CD14-positive monocyte (primary cell): Measurements from ENCODE around the gene ABCC4. TPM values are rescaled to one million over a fixed set of nuclear protein-coding genes. Genes with fewer than 3 reads are reported as not detected.
A peak's percentile ranks its signal among the peaks of the same experiment; 100 is the strongest.

Experiments
- DNase-seq, 3 donors: peaks; one replicate each; pipeline ENCODE4 v3.0.0-alpha.2; 2011 to 2022
- H2AFZ ChIP-seq: 2 replicates; pipeline ENCODE4 v1.6.0; 2012; ENCODE audit warnings: mild to moderate bottlenecking, low read depth, low read length, inconsistent platforms; ENCODE audit not compliant: insufficient read depth, poor library complexity, severe bottlenecking
- H3K27ac ChIP-seq, 2 donors: 1 replicate in 1 of 2; 2 replicates in 1 of 2; pipeline ENCODE4 v1.5.1; 2012 to 2013; ENCODE audit warnings: low read length in 2 of 2, control low read depth in 1 of 2, inconsistent platforms in 1 of 2, low read depth in 1 of 2, mild to moderate bottlenecking in 1 of 2
- H3K27me3 ChIP-seq, 2 donors: one replicate each; pipeline versions ENCODE4 v1.6.0 to v1.6.1; 2011 to 2013; ENCODE audit warnings: low read length in 2 of 2; ENCODE audit not compliant: control insufficient read depth in 2 of 2, insufficient read depth in 2 of 2
- H3K36me3 ChIP-seq, 2 donors: replicated peaks in 1 of 2; 1 replicate in 1 of 2; 2 replicates in 1 of 2; pipeline versions ENCODE4 v1.5.1 to v1.6.1; 2012 to 2013; ENCODE audit warnings: low read length in 2 of 2, control low read depth in 1 of 2, inconsistent platforms in 1 of 2, mild to moderate bottlenecking in 1 of 2; ENCODE audit not compliant: insufficient read depth in 2 of 2, control insufficient read depth in 1 of 2
- H3K4me1 ChIP-seq, 2 donors: 1 replicate in 1 of 2; 2 replicates in 1 of 2; pipeline versions ENCODE4 v1.5.1 to v1.6.1; 2012 to 2013; ENCODE audit warnings: low read length in 2 of 2, control low read depth in 1 of 2, inconsistent platforms in 1 of 2, mild to moderate bottlenecking in 1 of 2, moderate library complexity in 1 of 2; ENCODE audit not compliant: insufficient read depth in 2 of 2, control insufficient read depth in 1 of 2
- H3K4me2 ChIP-seq: replicated peaks from 2 replicates; pipeline ENCODE3; 2012; ENCODE audit warnings: low read length, moderate library complexity, mild to moderate bottlenecking; ENCODE audit not compliant: poor library complexity, severe bottlenecking; ENCODE audit errors: extremely low read depth
- H3K4me3 ChIP-seq, 3 experiments: fragments of 200-600 bp in 1 of 3; sonication (generic) in 1 of 3; replicated peaks in 1 of 3; 1 replicate in 2 of 3; 2 replicates in 1 of 3; pipeline ENCODE4 v1.5.1; 2011 to 2013; ENCODE audit warnings: low read length in 3 of 3, mild to moderate bottlenecking in 3 of 3, control low read depth in 2 of 3, low read depth in 2 of 3, inconsistent platforms in 1 of 3, moderate library complexity in 1 of 3
- H3K79me2 ChIP-seq: 2 replicates; pipeline ENCODE4 v1.6.0; 2012; ENCODE audit warnings: mild to moderate bottlenecking, control low read depth, inconsistent platforms, low read length, moderate library complexity; ENCODE audit not compliant: insufficient read depth
- H3K9ac ChIP-seq: 2 replicates; pipeline ENCODE4 v1.6.0; 2017; ENCODE audit warnings: low read length, mild to moderate bottlenecking; ENCODE audit not compliant: insufficient read depth, poor library complexity, severe bottlenecking
- H3K9me3 ChIP-seq, 2 donors: replicated peaks in 1 of 2; 1 replicate in 1 of 2; 2 replicates in 1 of 2; pipeline versions ENCODE4 v1.5.1 to v1.6.1; 2012 to 2013; ENCODE audit warnings: low read length in 2 of 2, control low read depth in 1 of 2; ENCODE audit not compliant: control insufficient read depth in 1 of 2, insufficient read depth in 1 of 2
- H4K20me1 ChIP-seq: 2 replicates; pipeline ENCODE4 v1.6.0; 2012; ENCODE audit warnings: mild to moderate bottlenecking, low read length, control low read depth, moderate library complexity; ENCODE audit not compliant: insufficient read depth
- H3K27ac Mint-ChIP-seq, 7 donors: one replicate each; pipeline ENCODE4 v1.8.0; 2020; ENCODE audit warnings: mild to moderate bottlenecking in 7 of 7, mixed read lengths in 7 of 7, moderate library complexity in 6 of 7, inconsistent platforms in 2 of 7
- H3K27me3 Mint-ChIP-seq, 3 donors: one replicate each; pipeline ENCODE4 v1.8.0; 2021 to 2022; ENCODE audit warnings: low read depth in 3 of 3, mild to moderate bottlenecking in 3 of 3, mixed read lengths in 3 of 3, moderate library complexity in 3 of 3, inconsistent platforms in 1 of 3
- H3K36me3 Mint-ChIP-seq, 2 donors: one replicate each; pipeline ENCODE4 v1.8.0; 2020; ENCODE audit warnings: mixed read lengths in 2 of 2, inconsistent platforms in 1 of 2, mild to moderate bottlenecking in 1 of 2
- H3K4me1 Mint-ChIP-seq: one replicate; pipeline ENCODE4 v1.8.0; 2020; ENCODE audit warnings: mild to moderate bottlenecking, mixed read lengths
- H3K4me3 Mint-ChIP-seq, 2 donors: one replicate each; pipeline ENCODE4 v1.8.0; 2020; ENCODE audit warnings: mild to moderate bottlenecking in 2 of 2, mixed read lengths in 2 of 2, moderate library complexity in 1 of 2
- H3K9me3 Mint-ChIP-seq, 7 donors: one replicate each; pipeline ENCODE4 v1.8.0; 2020 to 2022; ENCODE audit warnings: mixed read lengths in 7 of 7, mild to moderate bottlenecking in 6 of 7, moderate library complexity in 6 of 7, inconsistent platforms in 2 of 7
- WGBS: methylation state at CpG from one replicate; pipeline ENCODE4 v1.1.5; 2013; ENCODE audit warnings: missing lambda C conversion rate; ENCODE audit not compliant: insufficient coverage; 5-methylcytosine and 5-hydroxymethylcytosine counted together
- intact Hi-C, 2 donors: fragments of 100-400 bp; cut with micrococcal nuclease; formaldehyde crosslinking; loops; one replicate each; pipeline versions ENCODE4 v1.15.0 to v1.15.1; 2023
- polyA minus RNA-seq: library from RNA; depleted of rRNA, polyadenylated mRNA; stranded (reverse); fragments of >200 nt; gene quantifications from 2 replicates; pipeline ENCODE4 v1.2.3, GENCODE V29; 2012
- polyA plus RNA-seq, 3 donors: library from polyadenylated mRNA; depleted of rRNA in 1 of 3; unstranded in 2 of 3; stranded (reverse) in 1 of 3; fragments of 300-500 nt in 2 of 3; fragments of >200 nt in 1 of 3; fragmentation: Illumina TruSeq in 2 of 3; gene quantifications; 1 replicate in 2 of 3; 2 replicates in 1 of 3; pipeline ENCODE4 v1.2.3, GENCODE V29; 2012 to 2021
- total RNA-seq, 12 experiments: library from RNA in 1 of 12; stranded (reverse) in 1 of 12; fragments of 120-200 nt in 1 of 12; gene quantifications; one replicate each; pipeline ENCODE4 v1.2.4 and lab custom pipeline; 2013 to 2026; ENCODE audit warnings: mixed read lengths in 6 of 12, inconsistent platforms in 1 of 12
- TF ChIP-seq, protein P1 (sequence below): fragments of 200-600 bp; IDR thresholded peaks from one replicate; pipeline ENCODE4 v1.8.0; 2022; ENCODE audit warnings: antibody characterized with exemption, mild to moderate bottlenecking

Gene ABCC4, protein sequence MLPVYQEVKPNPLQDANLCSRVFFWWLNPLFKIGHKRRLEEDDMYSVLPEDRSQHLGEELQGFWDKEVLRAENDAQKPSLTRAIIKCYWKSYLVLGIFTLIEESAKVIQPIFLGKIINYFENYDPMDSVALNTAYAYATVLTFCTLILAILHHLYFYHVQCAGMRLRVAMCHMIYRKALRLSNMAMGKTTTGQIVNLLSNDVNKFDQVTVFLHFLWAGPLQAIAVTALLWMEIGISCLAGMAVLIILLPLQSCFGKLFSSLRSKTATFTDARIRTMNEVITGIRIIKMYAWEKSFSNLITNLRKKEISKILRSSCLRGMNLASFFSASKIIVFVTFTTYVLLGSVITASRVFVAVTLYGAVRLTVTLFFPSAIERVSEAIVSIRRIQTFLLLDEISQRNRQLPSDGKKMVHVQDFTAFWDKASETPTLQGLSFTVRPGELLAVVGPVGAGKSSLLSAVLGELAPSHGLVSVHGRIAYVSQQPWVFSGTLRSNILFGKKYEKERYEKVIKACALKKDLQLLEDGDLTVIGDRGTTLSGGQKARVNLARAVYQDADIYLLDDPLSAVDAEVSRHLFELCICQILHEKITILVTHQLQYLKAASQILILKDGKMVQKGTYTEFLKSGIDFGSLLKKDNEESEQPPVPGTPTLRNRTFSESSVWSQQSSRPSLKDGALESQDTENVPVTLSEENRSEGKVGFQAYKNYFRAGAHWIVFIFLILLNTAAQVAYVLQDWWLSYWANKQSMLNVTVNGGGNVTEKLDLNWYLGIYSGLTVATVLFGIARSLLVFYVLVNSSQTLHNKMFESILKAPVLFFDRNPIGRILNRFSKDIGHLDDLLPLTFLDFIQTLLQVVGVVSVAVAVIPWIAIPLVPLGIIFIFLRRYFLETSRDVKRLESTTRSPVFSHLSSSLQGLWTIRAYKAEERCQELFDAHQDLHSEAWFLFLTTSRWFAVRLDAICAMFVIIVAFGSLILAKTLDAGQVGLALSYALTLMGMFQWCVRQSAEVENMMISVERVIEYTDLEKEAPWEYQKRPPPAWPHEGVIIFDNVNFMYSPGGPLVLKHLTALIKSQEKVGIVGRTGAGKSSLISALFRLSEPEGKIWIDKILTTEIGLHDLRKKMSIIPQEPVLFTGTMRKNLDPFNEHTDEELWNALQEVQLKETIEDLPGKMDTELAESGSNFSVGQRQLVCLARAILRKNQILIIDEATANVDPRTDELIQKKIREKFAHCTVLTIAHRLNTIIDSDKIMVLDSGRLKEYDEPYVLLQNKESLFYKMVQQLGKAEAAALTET (N-terminal part only)
- 2.7 TPM for total RNA-seq (2013)
- polyA plus RNA-seq, result 1 to 10 TPM in 2 of 3 donors, under 1 TPM in 1; 0.96 to 2.5 (median 1.7) TPM
- 1.0 and 1.4 TPM in 2 replicates for polyA minus RNA-seq
- total RNA-seq (lab: John Stamatoyannopoulos, UW), result 2.2 to 13.0 (median 11.1) reads per million in 11 experiments

DNA sequence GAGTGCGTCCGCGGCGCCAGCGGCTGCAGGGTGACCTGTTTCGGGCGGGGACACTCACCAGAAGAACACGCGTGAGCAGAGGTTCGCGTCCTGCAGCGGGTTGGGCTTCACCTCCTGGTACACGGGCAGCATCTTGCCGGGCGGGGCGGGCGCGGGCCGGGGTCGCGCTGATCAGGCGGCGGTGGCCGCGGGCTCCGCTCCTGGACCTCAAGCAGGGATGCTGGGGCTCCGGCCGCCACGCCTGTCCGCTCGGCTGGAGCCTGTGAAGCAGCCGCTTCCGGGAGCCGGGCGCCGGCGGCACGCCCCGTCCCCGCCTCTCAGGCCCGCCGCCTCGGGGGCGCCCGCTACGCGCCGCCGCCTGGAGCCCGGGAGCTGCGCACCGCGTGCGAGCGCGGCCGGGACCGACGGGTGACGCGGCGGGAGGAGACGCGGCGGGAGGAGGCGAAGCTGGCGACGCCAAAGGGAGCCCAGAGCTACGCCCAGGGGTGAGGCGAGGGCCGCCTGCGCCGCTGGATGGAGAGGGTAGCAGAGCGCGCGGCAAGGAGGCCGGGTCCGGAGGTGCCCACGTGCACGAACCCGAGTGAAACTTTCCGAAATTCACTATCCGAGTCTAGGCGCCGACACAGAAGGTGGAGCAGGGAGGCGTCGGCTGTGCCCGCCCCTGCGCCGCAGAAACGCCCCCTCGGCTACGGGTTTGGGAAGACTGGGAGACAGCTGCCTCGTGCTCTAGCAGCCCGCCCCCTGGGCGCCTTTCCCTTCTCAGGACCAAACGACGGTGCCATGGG lies at the start of gene ABCC4:
TSS of gene ABCC4 (minus strand) at position 269 of the 785 bp plus-strand sequence. CDS start at position 132, 137 bp downstream.
- Mint-ChIP-seq H3K27ac (peak within 1 kb of the TSS in 6 of 7 donors; percentile 20 to 78 (median 56)), H3K4me1 (peaks cover 23% of the 10 kb centered on the region), H3K9me3 (peaks cover 0 to 10% (median 0%) of the 10 kb centered on the region in 7 donors), H3K36me3 (no peaks in the 10 kb centered on the region), H3K4me3 (peak within 1 kb of the TSS; percentile 92 to 98), H3K27me3 (peaks cover 10 to 20% (median 10%) of the 10 kb centered on the region in 3 donors)
- TF ChIP-seq, protein P1, sequence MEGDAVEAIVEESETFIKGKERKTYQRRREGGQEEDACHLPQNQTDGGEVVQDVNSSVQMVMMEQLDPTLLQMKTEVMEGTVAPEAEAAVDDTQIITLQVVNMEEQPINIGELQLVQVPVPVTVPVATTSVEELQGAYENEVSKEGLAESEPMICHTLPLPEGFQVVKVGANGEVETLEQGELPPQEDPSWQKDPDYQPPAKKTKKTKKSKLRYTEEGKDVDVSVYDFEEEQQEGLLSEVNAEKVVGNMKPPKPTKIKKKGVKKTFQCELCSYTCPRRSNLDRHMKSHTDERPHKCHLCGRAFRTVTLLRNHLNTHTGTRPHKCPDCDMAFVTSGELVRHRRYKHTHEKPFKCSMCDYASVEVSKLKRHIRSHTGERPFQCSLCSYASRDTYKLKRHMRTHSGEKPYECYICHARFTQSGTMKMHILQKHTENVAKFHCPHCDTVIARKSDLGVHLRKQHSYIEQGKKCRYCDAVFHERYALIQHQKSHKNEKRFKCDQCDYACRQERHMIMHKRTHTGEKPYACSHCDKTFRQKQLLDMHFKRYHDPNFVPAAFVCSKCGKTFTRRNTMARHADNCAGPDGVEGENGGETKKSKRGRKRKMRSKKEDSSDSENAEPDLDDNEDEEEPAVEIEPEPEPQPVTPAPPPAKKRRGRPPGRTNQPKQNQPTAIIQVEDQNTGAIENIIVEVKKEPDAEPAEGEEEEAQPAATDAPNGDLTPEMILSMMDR, result no peak
- Histone ChIP-seq H3K79me2 (no peaks in the 10 kb centered on the region), H4K20me1 (no peaks in the 10 kb centered on the region), H3K4me1 (peaks cover 14 to 22% of the 10 kb centered on the region in 2 donors), H3K4me3 (peak within 1 kb of the TSS; percentile 54 to 81 (median 60)), H2AFZ (peak within 1 kb of the TSS; percentile 91), H3K9ac (peak within 1 kb of the TSS; percentile 69), H3K27ac (no peak within 1 kb of the TSS), H3K4me2 (peak within 1 kb of the TSS; percentile 97), H3K27me3 (peaks cover 0 to 12% of the 10 kb centered on the region in 2 donors), H3K9me3 (no peaks in the 10 kb centered on the region), H3K36me3 (no peaks in the 10 kb centered on the region)
- under 1% methylated on average over 96 of the region's 98 CpGs for WGBS
- intact Hi-C loops, result no loop called here
- peak; percentile 38 to 57 (median 54) for DNase-seq
